OCI-LY7 (cell line): Measurements from ENCODE around the gene JOSD1.

Experiments
- EZH2phosphoT487 ChIP-seq: fragments of 200-600 bp; sonication (generic); IDR thresholded peaks from 2 replicates; pipeline ENCODE4 v1.6.1; 2018; ENCODE audit warnings: low read depth, borderline replicate concordance, mild to moderate bottlenecking, mixed run types, antibody characterized with exemption, low read length, moderate library complexity, mixed read lengths
- TF ChIP-seq, protein P1 (sequence below): fragments of 200-600 bp; sonication (generic); conservative IDR thresholded peaks from 2 replicates; pipeline ENCODE4 v1.5.1; 2014; ENCODE audit warnings: mild to moderate bottlenecking, antibody characterized with exemption, low read length, moderate library complexity, mixed read lengths

DNA sequence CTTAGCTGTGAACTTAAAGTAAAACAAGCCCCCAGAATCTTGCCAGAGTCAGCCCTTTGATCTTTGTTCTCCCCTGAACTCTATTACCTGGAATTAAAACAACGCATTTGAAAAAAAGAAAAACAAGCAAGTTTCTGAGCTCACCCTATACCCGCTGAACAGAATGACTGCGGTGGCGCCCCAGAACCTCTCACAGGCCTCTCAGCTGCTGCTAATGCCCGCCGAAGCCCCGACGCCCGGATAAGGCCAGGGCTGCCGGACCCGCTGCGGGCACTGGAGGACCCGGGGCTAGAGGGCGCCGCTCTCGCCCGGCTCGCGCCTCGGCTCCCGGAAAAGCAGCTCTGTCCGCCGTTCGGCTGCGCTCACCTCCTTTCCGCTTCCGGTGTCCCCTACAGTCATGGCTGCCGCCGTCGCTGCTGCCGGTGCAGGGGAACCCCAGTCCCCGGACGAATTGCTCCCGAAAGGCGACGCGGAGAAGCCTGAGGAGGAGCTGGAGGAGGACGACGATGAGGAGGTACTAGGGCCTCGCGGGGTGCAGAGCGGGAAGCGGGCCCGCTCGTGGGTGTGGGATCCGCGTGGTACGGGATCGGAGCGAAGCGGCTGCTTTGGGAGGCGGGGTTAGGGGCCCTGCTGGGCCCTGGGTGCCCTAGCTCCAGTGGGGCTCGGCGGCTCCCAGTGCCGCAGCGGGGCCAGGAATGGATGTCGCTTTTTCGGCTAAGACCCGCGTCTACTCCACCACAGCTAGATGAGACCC, 19.0 kb downstream of the JOSD1 start, which contains the start of gene TOMM22:
- TF ChIP-seq, protein P1, sequence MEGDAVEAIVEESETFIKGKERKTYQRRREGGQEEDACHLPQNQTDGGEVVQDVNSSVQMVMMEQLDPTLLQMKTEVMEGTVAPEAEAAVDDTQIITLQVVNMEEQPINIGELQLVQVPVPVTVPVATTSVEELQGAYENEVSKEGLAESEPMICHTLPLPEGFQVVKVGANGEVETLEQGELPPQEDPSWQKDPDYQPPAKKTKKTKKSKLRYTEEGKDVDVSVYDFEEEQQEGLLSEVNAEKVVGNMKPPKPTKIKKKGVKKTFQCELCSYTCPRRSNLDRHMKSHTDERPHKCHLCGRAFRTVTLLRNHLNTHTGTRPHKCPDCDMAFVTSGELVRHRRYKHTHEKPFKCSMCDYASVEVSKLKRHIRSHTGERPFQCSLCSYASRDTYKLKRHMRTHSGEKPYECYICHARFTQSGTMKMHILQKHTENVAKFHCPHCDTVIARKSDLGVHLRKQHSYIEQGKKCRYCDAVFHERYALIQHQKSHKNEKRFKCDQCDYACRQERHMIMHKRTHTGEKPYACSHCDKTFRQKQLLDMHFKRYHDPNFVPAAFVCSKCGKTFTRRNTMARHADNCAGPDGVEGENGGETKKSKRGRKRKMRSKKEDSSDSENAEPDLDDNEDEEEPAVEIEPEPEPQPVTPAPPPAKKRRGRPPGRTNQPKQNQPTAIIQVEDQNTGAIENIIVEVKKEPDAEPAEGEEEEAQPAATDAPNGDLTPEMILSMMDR = peak; percentile 90
- TF ChIP-seq EZH2phosphoT487 = no peak
